Endothelial cell of umbilical vein (primary cell): ENCODE measurements around the gene NELFB. TPM values are rescaled to one million over a fixed set of nuclear protein-coding genes. Genes with fewer than 3 reads are reported as not detected.
A peak's percentile ranks its signal among the peaks of the same experiment; 100 is the strongest.

ENCODE experiments used
- BruUV-seq: library from RNA; stranded (reverse); fragments of 400-500 nt; replicated peaks from 2 replicates; lab custom pipeline; 2021; lab: Mats Ljungman, UMichigan
- CTCF ChIA-PET: fragments of 300-600, 350-600 bp; sonication (Branson Sonifier 250); formaldehyde crosslinking; loops from one replicate; lab custom pipeline; 2021; ENCODE audit warnings: antibody characterized with exemption, inconsistent platforms; lab: Charles Lee
- POLR2A ChIA-PET: fragments of 300-600, 350-600 bp; sonication (Branson Sonifier 250); formaldehyde crosslinking; loops from one replicate; lab custom pipeline; 2021; ENCODE audit warnings: antibody characterized with exemption, inconsistent platforms; lab: Charles Lee
- DNase-seq: peaks from one replicate; pipeline ENCODE4 v3.0.0-alpha.2; 2011; ENCODE audit warnings: low read depth, low spot score
- FAIRE-seq: peaks from 2 replicates; lab custom pipeline; 2011; peaks lifted over from hg19 to GRCh38; lab: Jason Lieb, UNC
- H2AFZ ChIP-seq: 2 replicates; pipeline ENCODE4 v1.6.0; 2012; ENCODE audit warnings: low read depth, low read length, control low read depth, inconsistent platforms
- H3K27ac ChIP-seq: 2 replicates; pipeline ENCODE4 v1.5.1; 2011; ENCODE audit warnings: low read depth, mild to moderate bottlenecking, control low read depth, low read length, moderate library complexity; ENCODE audit not compliant: insufficient read depth
- H3K27me3 ChIP-seq, 2 experiments: 2 replicates each; pipeline versions ENCODE4 v1.6.0 to v1.6.1; 2011; ENCODE audit warnings: low read length in 2 of 2, mixed read lengths in 1 of 2; ENCODE audit not compliant: control insufficient read depth in 2 of 2, insufficient read depth in 2 of 2
- H3K36me3 ChIP-seq, 2 experiments: 2 replicates in 1 of 2; 3 replicates in 1 of 2; pipeline ENCODE4 v1.5.1; 2011; ENCODE audit warnings: low read length in 2 of 2, mild to moderate bottlenecking in 1 of 2, moderate library complexity in 1 of 2; ENCODE audit not compliant: control insufficient read depth in 2 of 2, insufficient read depth in 2 of 2; ENCODE audit errors: extremely low read depth in 1 of 2
- H3K4me1 ChIP-seq: 3 replicates; pipeline ENCODE4 v1.5.1; 2011; ENCODE audit warnings: mild to moderate bottlenecking, low read length; ENCODE audit not compliant: control insufficient read depth, insufficient read depth; ENCODE audit errors: extremely low read depth
- H3K4me2 ChIP-seq: 2 replicates; pipeline ENCODE4 v1.6.1; 2011; ENCODE audit warnings: low read length, control low read depth, mixed read lengths; ENCODE audit not compliant: insufficient read depth
- H3K4me3 ChIP-seq, 3 experiments: fragments of 200-600 bp in 1 of 3; sonication (generic), shearing (Covaris generic) in 1 of 3; replicated peaks in 1 of 3; 2 replicates each; pipeline ENCODE4 v1.5.1; 2011 to 2016; ENCODE audit warnings: control low read depth in 3 of 3, low read length in 3 of 3, mild to moderate bottlenecking in 2 of 3, inconsistent platforms in 1 of 3, low read depth in 1 of 3, moderate library complexity in 1 of 3; ENCODE audit not compliant: insufficient read depth in 1 of 3
- H3K79me2 ChIP-seq: 2 replicates; pipeline ENCODE4 v1.6.0; 2012; ENCODE audit warnings: low read length, inconsistent platforms; ENCODE audit not compliant: control insufficient read depth, insufficient read depth
- H3K9ac ChIP-seq: replicated peaks from 2 replicates; pipeline ENCODE3; 2011; ENCODE audit warnings: low read length, control low read depth; ENCODE audit not compliant: insufficient read depth; ENCODE audit errors: extremely low read depth
- H3K9me1 ChIP-seq: replicated peaks from 3 replicates; pipeline ENCODE4 v1.6.0; 2011; ENCODE audit warnings: mild to moderate bottlenecking, low read length; ENCODE audit not compliant: control insufficient read depth, insufficient read depth; ENCODE audit errors: extremely low read depth
- H3K9me3 ChIP-seq: replicated peaks from 2 replicates; pipeline ENCODE4 v1.5.1; 2012; ENCODE audit warnings: low read length, inconsistent platforms; ENCODE audit not compliant: control insufficient read depth, insufficient read depth
- H4K20me1 ChIP-seq: replicated peaks from 2 replicates; pipeline ENCODE3; 2011; ENCODE audit warnings: mild to moderate bottlenecking, low read length; ENCODE audit not compliant: control insufficient read depth, insufficient read depth; ENCODE audit errors: extremely low read depth
- EZH2 ChIP-seq: IDR thresholded peaks from 2 replicates; pipeline ENCODE4 v1.6.1; 2012; ENCODE audit warnings: borderline replicate concordance, low read depth, mild to moderate bottlenecking, moderate library complexity, low read length, inconsistent platforms; ENCODE audit not compliant: severe bottlenecking
- FOS ChIP-seq: IDR thresholded peaks from 2 replicates; pipeline ENCODE4 v1.6.1; 2011; ENCODE audit warnings: mild to moderate bottlenecking, low read length, moderate library complexity, borderline replicate concordance; ENCODE audit not compliant: insufficient read depth
- GATA2 ChIP-seq: IDR thresholded peaks from 2 replicates; pipeline ENCODE4 v1.7.0; 2011; ENCODE audit warnings: low read depth, mild to moderate bottlenecking, moderate library complexity, mixed read lengths, low read length; ENCODE audit not compliant: insufficient read length, insufficient read depth
- JUN ChIP-seq: IDR thresholded peaks from 2 replicates; pipeline ENCODE4 v1.6.1; 2011; ENCODE audit warnings: borderline replicate concordance, low read depth; ENCODE audit not compliant: insufficient read length, insufficient read depth
- MAX ChIP-seq: IDR thresholded peaks from 2 replicates; pipeline ENCODE4 v1.6.1; 2011; ENCODE audit not compliant: insufficient read depth, insufficient read length
- MYC ChIP-seq: IDR thresholded peaks from one replicate; pipeline ENCODE4 v1.6.1; 2011; ENCODE audit warnings: mild to moderate bottlenecking, low read depth, low read length
- POLR2A ChIP-seq: IDR thresholded peaks from 2 replicates; pipeline ENCODE4 v1.6.1; 2012; ENCODE audit warnings: low read depth, mild to moderate bottlenecking, control low read depth, low read length
- POLR2AphosphoS5 ChIP-seq: IDR thresholded peaks from 2 replicates; pipeline ENCODE4 v1.6.1; 2012; ENCODE audit warnings: low read depth, mild to moderate bottlenecking, control low read depth, low read length, moderate library complexity; ENCODE audit not compliant: insufficient read depth
- dilution Hi-C: fragments of 300-500 bp; cut with MboI; formaldehyde crosslinking; loops from one replicate; pipeline ENCODE4 v1.15.0; 2019; ENCODE audit warnings: low sequenced_read_pairs; ENCODE audit not compliant: extremely low pct_ligation_motif_present
- intact Hi-C: fragments of 100-400 bp; cut with micrococcal nuclease; formaldehyde crosslinking; loops from one replicate; pipeline ENCODE4 v1.10.0; 2022
- polyA plus RNA-seq, 4 experiments: library from polyadenylated mRNA; depleted of rRNA in 3 of 4; stranded (reverse) in 3 of 4; unstranded in 1 of 4; fragments of >200 nt; gene quantifications; 2 replicates each; pipeline versions ENCODE4 v1.2.1 to v1.2.3, GENCODE V29; 2011 to 2012; ENCODE audit warnings: missing spikeins in 1 of 4
- total RNA-seq: library from RNA; stranded (reverse); gene quantifications from 2 replicates; pipeline ENCODE4 v1.2.3, GENCODE V29; 2021
- TF ChIP-seq, protein P1 (sequence below), 2 donors: IDR thresholded peaks; 1 replicate in 1 of 2; 2 replicates in 1 of 2; pipeline ENCODE4 v1.5.1; 2011; ENCODE audit warnings: low read length in 2 of 2, mild to moderate bottlenecking in 2 of 2, moderate library complexity in 2 of 2, control low read depth in 1 of 2, inconsistent platforms in 1 of 2, low read depth in 1 of 2; ENCODE audit not compliant: insufficient read depth in 1 of 2; ENCODE audit errors: extremely low read depth in 1 of 2

The NELFB gene
- total and polyA plus RNA-seq, 2 donors (not counting 3 experiments of a cell fraction or from before 2014, with no cell fraction given) = 62.3 to 76.1 TPM

- FAIRE-seq = no peak
- dilution Hi-C loops = no loop called here
Observed at GRCh38 chr9:137299203-137299565, 44.1 kb downstream of the NELFB start.

GRCh38 chr9:137299938-137300337 lies 44.8 kb downstream of the NELFB start:
- peaks cover 26% of the 10 kb centered on the region for H3K79me2 ChIP-seq
- H3K9ac ChIP-seq = peak overlapping the region; percentile 53
- ChIA-PET CTCF (no interaction called here), POLR2A (interaction anchor here (0.6 kb wide), 1 partner anchor 213 kb away, joined by 6 read pairs; no protein-coding TSS in a partner anchor)
- no peak for FAIRE-seq
- TF ChIP-seq FOS = no peak
- no peak for TF ChIP-seq JUN
- no peak for TF ChIP-seq MAX
- TF ChIP-seq POLR2AphosphoS5 = no peak
- TF ChIP-seq POLR2A = no peak
- TF ChIP-seq EZH2 = no peak
- TF ChIP-seq GATA2 = no peak
- no peak for TF ChIP-seq MYC
- TF ChIP-seq, protein P1, sequence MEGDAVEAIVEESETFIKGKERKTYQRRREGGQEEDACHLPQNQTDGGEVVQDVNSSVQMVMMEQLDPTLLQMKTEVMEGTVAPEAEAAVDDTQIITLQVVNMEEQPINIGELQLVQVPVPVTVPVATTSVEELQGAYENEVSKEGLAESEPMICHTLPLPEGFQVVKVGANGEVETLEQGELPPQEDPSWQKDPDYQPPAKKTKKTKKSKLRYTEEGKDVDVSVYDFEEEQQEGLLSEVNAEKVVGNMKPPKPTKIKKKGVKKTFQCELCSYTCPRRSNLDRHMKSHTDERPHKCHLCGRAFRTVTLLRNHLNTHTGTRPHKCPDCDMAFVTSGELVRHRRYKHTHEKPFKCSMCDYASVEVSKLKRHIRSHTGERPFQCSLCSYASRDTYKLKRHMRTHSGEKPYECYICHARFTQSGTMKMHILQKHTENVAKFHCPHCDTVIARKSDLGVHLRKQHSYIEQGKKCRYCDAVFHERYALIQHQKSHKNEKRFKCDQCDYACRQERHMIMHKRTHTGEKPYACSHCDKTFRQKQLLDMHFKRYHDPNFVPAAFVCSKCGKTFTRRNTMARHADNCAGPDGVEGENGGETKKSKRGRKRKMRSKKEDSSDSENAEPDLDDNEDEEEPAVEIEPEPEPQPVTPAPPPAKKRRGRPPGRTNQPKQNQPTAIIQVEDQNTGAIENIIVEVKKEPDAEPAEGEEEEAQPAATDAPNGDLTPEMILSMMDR (IDR thresholded peaks at IDR 0.05; ENCODE audit: extremely low read depth in 1 of 2, insufficient read depth in 1 of 2, low read depth in 1 of 2, low read length in 2 of 2) = no peak
- no peaks in the 10 kb centered on the region for H3K27me3 ChIP-seq
- no peaks in the 10 kb centered on the region for H3K9me1 ChIP-seq
- H3K27ac ChIP-seq = peak overlapping the region; percentile 93
- peaks cover 57% of the 10 kb centered on the region for H3K4me1 ChIP-seq
- H3K4me3 ChIP-seq = peak overlapping the region; percentile 61 to 83 (median 70)
- peak overlapping the region; percentile 84 for H3K4me2 ChIP-seq
- peak; percentile 37 for DNase-seq
- H4K20me1 ChIP-seq = no peaks in the 10 kb centered on the region
- H3K36me3 ChIP-seq = no peaks in the 10 kb centered on the region
- BruUV-seq = TSS peak; percentile 57
- intact Hi-C loops (loop anchor here (2.0 kb wide), 1 partner anchor 55 kb away; no protein-coding TSS in a partner anchor), dilution Hi-C loops (no loop called here)
- H3K9me3 ChIP-seq = no peaks in the 10 kb centered on the region
- no peak overlapping the region for H2AFZ ChIP-seq

More at GRCh38 chr9:137299203-137299565, 44.1 kb downstream of the NELFB start:
- intact Hi-C loops = loop anchor here (2.0 kb wide), 1 partner anchor 56 kb away; no protein-coding TSS in a partner anchor
- Histone ChIP-seq H4K20me1 (no peaks in the 10 kb centered on the region), H3K9me1 (no peaks in the 10 kb centered on the region), H3K27ac (peak overlapping the region; percentile 93), H3K4me2 (peak overlapping the region; percentile 84), H3K9ac (peak overlapping the region; percentile 53), H3K9me3 (no peaks in the 10 kb centered on the region), H3K27me3 (no peaks in the 10 kb centered on the region), H2AFZ (no peak overlapping the region), H3K4me3 (peak overlapping the region in 2 of 3 experiments; percentile 70 to 83), H3K36me3 (no peaks in the 10 kb centered on the region), H3K79me2 (peaks cover 26% of the 10 kb centered on the region), H3K4me1 (peaks cover 55% of the 10 kb centered on the region)
- POLR2A ChIA-PET = interaction anchor here (1.5 kb wide), 1 partner anchor 58 kb away, joined by 3 read pairs; the partner anchor contains the start of gene TUBB4B
- no peak for DNase-seq
- no TSS peak for BruUV-seq
- TF ChIP-seq POLR2A (no peak), FOS (no peak), MYC (no peak)
- TF ChIP-seq, protein P1 (IDR thresholded peaks at IDR 0.05; ENCODE audit: extremely low read depth in 1 of 2, insufficient read depth in 1 of 2, low read depth in 1 of 2, low read length in 2 of 2) = no peak
- CTCF ChIA-PET = interaction anchor here (0.7 to 1.5 kb wide), 6 partner anchors 12 to 270 kb away, joined by 3 to 7 read pairs (median 3); partner anchors contain the start of genes EXD3, NOXA1 and NSMF
